HFFc6 (cell line): ENCODE results near the gene DBH. TPM values are rescaled to one million over a fixed set of nuclear protein-coding genes. Genes with fewer than 3 reads are reported as not detected.
A peak's percentile ranks its signal among the peaks of the same experiment; 100 is the strongest.

ENCODE experiments used
- DNase-seq: peaks from one replicate; pipeline ENCODE4 v3.0.0-alpha.2; 2018
- H3K27ac Mint-ChIP-seq: 2 replicates; pipeline ENCODE4 v1.8.0; 2020; ENCODE audit warnings: mild to moderate bottlenecking, mixed read lengths
- H3K27me3 Mint-ChIP-seq: 2 replicates; pipeline ENCODE4 v1.8.0; 2021; ENCODE audit warnings: mild to moderate bottlenecking, moderate library complexity, mixed read lengths; ENCODE audit not compliant: insufficient read depth
- H3K36me3 Mint-ChIP-seq: 2 replicates; pipeline ENCODE4 v1.8.0; 2021; ENCODE audit warnings: low read depth, mixed read lengths
- H3K4me1 Mint-ChIP-seq: 2 replicates; pipeline ENCODE4 v1.8.0; 2020; ENCODE audit warnings: low read depth, mixed read lengths
- H3K4me3 Mint-ChIP-seq: 2 replicates; pipeline ENCODE4 v1.8.0; 2020; ENCODE audit warnings: mild to moderate bottlenecking, moderate library complexity, mixed read lengths
- H3K9me3 Mint-ChIP-seq: 2 replicates; pipeline ENCODE4 v1.8.0; 2020; ENCODE audit warnings: mild to moderate bottlenecking, mixed read lengths
- CTCF ChIP-seq: fragments of 200-600 bp; sonication (generic); IDR thresholded peaks from 2 replicates; pipeline ENCODE4 v1.5.0; 2021; ENCODE audit warnings: antibody characterized with exemption, mild to moderate bottlenecking
- total RNA-seq, 6 experiments: library from RNA; stranded (reverse); fragmentation: NEBNext Ultra II Directional; extraction: Animal tissue kit (Norgen Biotek cat#: 25700); gene quantifications; 2 replicates in 1 of 6; 3 replicates in 5 of 6; pipeline ENCODE4 v1.2.3, GENCODE V29; 2021

The DBH gene
- total RNA-seq, 6 experiments from 2014 or later = not detected

DNA sequence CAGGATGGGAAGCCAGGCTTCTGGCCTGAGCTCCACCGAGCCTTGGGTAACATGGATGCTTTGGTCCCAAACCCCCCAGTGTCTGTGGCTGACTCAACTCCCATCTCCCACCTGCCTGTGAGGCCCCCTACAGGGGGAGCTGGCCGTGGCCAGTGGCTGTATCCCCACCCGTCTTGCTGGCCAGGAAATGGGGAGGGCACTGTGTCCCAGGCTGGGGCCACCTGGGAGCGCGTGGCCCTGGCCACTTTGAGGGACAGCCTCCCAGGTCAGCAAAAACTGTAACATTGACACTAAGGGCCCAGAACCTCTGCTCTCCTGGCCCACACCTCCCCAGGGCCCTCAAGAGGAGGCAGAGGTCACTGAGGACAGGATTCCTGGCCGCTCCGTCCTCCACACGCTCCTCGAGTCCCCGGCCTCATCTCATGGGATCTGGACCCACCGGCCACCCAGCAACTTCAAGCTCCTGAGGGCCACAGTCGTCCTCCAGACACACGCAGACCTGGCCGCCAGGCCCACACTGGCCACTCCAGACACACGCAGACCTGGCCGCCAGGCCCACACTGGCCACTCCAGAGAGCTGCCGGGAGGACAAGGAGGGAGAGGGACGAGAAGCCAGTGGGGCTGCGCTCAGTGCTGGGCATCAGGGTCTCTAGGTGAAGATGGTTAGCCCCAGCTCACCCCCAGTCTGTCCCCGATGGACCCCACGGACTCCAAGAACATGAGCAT is 44.2 kb downstream of the DBH start:
- DNase-seq = no peak
- no peak for TF ChIP-seq CTCF
- Mint-ChIP-seq H3K36me3 (no peaks in the 10 kb centered on the region), H3K27me3 (peaks cover 16% of the 10 kb centered on the region), H3K4me1 (peaks cover 8% of the 10 kb centered on the region), H3K9me3 (no peaks in the 10 kb centered on the region), H3K27ac (no peak overlapping the region), H3K4me3 (no peak overlapping the region)

DNA sequence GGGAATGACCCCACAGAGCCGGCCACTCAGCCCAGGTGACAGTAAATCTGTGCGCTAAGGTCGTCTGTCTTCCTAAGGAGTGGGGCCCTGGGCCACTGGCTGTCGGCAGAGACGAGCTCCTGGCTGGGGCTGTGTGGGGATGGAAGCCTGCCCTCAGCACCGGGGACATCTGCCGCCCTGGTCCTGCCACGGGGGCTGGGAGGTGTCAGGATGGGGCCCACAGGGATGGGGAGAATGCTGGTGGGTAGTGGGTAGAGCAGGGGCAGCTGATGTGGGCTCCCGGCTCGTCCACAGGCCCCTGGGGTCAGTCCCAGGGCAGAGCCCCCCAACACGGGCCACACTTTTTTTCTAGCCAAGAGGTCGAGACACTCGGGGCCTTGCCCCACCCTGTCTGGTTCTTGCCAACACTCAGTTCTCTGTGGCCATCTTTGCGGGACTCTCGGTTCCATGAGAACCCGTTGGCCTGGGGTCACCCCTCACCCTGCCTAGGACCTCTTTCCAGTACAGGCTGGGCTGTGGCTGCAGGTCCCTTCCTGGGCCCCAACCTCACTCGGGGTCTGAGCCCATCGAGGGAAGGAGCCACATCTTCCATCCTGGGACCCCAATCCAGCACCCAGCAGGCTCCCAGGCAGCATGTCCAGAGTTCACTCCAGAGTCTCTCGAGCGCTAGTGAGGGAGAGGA is 45.0 kb downstream of the DBH start:
- TF ChIP-seq CTCF = no peak
- DNase-seq = no peak
- H3K27ac Mint-ChIP-seq = no peak overlapping the region
- no peaks in the 10 kb centered on the region for H3K9me3 Mint-ChIP-seq
- no peak overlapping the region for H3K4me3 Mint-ChIP-seq
- no peaks in the 10 kb centered on the region for H3K36me3 Mint-ChIP-seq
- H3K27me3 Mint-ChIP-seq = peaks cover 9% of the 10 kb centered on the region
- peaks cover 8% of the 10 kb centered on the region for H3K4me1 Mint-ChIP-seq

DNA sequence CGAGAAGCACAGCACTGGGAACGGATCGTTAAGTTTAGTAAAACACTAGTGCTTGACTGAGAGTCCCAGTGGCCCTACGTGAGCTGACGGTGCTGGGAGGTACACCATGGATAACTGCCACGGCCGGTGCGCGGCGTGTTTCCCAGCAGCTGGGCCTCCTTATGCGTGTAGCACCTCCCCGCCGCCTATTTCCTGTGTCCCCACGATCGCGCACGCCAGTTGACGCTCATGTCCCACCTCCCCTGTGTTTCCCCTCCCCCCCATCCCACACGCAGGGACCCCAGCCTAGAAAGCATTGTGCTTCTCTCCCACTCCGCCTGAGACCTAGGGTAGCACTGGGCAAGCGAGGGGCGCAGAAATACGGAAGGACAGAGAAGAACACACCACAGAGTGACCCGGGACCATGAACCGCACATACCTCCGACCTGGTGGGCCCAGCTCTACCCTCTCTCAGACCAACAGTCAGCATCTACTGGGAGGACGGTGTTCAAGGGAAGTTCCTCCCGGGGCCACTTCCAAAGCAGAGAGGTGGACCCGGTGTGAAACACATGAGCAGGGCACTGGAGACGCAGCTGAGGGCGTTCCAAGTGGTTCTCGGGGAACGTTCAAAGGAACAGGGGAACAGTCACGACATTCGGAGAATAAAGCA is 45.6 kb downstream of the DBH start:
- Mint-ChIP-seq H3K4me1 (peaks cover 8% of the 10 kb centered on the region), H3K4me3 (no peak overlapping the region), H3K36me3 (no peaks in the 10 kb centered on the region), H3K27me3 (peaks cover 5% of the 10 kb centered on the region; the same call in 1 of the 2 replicates), H3K9me3 (no peaks in the 10 kb centered on the region), H3K27ac (no peak overlapping the region)
- TF ChIP-seq CTCF = no peak
- DNase-seq = no peak

GRCh38 chr9:133682818-133683585 is 46.8 kb downstream of the DBH start:
- Mint-ChIP-seq H3K4me3 (no peak overlapping the region), H3K27ac (no peak overlapping the region), H3K27me3 (peaks cover 8% of the 10 kb centered on the region), H3K4me1 (peaks cover 8% of the 10 kb centered on the region), H3K9me3 (no peaks in the 10 kb centered on the region), H3K36me3 (no peaks in the 10 kb centered on the region)
- TF ChIP-seq CTCF = no peak
- DNase-seq = no peak

GRCh38 chr9:133683586-133684120 is 47.5 kb downstream of the DBH start:
- Mint-ChIP-seq H3K27ac (peak overlapping the region; percentile 40; the same call in 1 of the 2 replicates), H3K4me3 (no peak overlapping the region), H3K9me3 (no peaks in the 10 kb centered on the region), H3K36me3 (no peaks in the 10 kb centered on the region), H3K27me3 (peaks cover 11% of the 10 kb centered on the region), H3K4me1 (peaks cover 8% of the 10 kb centered on the region)
- DNase-seq = no peak
- TF ChIP-seq CTCF = no peak
